ENCODE results near the gene DES.

Gene DES

DNA sequence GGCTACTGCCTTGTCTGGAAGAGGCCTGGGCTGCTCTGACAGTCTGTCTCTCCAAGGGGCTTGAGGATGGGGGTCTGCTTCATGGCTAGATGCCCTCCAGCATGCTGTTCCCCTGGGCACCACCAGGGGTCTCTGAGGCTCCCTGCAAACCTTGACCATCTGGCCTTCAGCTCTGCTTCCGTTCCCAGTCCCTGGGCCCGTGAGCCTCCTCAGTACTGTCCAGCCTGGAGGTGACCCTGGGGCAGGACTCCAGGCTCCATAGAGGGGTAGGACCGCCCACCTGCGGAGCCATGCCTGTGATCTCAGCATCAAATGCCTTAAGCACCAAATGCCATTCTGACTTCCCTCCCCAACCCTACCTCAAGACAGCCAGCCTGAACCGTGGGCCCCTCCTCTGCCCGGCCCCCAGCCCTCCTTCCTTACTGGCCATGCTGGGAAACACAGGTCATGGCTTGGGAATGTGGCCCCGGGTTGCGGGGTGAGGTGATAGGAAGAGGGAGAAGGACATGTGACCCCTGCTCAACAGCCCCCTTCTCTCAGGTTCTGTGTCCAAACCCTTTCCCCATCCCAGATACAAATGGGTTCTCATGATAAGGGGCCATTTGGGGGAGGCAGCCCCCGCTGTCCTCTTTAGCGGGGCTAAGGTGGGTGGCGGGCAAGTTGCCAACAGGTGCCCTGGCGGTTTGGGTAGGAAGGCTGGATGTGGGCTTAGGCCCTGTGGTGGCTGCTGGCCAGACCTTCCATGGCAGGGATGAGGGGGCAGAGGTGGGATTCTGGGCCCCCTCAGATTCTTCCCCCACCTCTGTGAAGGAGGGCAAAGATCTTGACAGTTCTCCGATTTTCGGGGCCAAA, 41.5 kb downstream of the DES start:
- TF ChIP-seq ZNF274 (IDR thresholded peaks at IDR 0.05; ENCODE audit: low read depth, low read length): no peak
- no peak overlapping the region for H3K4me3 ChIP-seq (ENCODE audit: low read length)

DNA sequence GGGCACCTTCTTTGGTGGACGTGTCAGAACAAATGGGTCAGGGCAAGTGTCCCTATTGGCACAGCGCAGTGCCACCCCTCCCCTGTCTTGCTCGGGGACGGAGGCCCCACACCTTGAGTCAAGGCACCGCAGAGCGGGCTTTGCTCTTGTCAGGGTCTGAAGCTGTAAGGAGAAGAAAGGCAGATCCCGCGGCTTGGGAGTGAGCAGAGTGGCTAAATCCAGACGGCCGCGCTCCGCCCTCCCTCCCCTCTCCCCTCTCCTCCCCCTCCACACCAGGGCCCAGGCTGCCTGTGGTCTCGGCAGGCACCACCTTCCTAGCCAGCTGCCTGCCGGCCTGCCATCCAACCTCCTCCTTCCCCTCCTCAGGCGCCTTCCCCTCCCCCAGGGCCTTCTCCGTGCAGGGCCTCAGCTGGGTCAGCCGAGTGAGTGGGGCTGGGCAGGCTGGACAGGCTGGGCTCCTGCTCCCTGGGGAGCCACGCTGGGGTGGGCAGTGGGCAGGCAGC, 42.3 kb downstream of the DES start:
- no peak overlapping the region for H3K4me3 ChIP-seq (ENCODE audit: low read length)

DNA sequence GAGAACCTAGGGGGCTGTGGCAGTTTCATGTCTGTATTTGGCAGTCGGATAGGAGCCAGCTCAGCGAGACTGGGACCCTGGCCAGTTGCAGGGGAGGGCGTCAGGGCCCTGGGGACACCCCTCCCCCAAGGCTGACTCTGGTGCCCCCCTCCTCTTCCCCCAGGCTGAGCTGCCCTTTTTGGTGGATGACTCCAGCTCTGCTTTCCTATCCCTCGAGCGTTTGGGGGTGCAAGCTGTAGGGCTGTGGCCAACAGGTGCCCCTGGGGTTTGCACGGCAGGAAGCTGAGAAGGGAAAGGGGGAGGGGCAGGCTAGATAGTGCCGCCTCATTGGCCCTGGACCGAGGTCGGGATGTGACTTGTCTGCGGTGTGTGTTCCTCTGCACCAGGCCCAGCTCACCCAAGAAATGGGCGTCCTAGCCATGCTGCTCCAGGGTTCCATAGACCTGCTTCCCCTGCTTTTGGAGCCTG, 42.9 kb downstream of the DES start:
- no peak overlapping the region for H3K4me3 ChIP-seq (ENCODE audit: low read length)
- no peak for TF ChIP-seq ZNF274 (IDR thresholded peaks at IDR 0.05; ENCODE audit: low read depth, low read length)

More for the DNA sequence above, 42.3 kb downstream of the DES start:
- TF ChIP-seq ZNF274 (IDR thresholded peaks at IDR 0.05; ENCODE audit: low read depth, low read length): no peak

DNA sequence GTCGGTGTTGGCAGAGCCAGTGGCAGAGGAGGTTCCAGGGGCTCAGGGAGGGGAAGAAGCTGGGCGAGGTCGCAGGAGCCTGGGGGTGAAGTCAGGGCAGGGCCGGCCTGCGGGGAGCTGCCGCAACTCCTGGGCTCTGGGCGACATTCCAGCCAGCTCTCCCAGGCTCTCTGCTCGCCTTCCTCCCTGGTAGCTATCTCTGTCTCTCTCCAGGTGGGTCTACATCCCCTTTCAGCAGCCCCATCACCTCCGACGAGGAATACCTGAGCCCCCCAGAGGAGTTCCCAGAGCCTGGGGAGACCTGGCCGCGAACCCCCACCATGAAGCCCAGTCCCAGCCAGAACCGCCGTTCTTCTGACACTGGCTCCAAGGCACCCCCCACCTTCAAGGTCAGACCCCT, 43.5 kb downstream of the DES start:
- no peak for TF ChIP-seq ZNF274 (IDR thresholded peaks at IDR 0.05; ENCODE audit: low read depth, low read length)
- no peak overlapping the region for H3K4me3 ChIP-seq (ENCODE audit: low read length)

DNA sequence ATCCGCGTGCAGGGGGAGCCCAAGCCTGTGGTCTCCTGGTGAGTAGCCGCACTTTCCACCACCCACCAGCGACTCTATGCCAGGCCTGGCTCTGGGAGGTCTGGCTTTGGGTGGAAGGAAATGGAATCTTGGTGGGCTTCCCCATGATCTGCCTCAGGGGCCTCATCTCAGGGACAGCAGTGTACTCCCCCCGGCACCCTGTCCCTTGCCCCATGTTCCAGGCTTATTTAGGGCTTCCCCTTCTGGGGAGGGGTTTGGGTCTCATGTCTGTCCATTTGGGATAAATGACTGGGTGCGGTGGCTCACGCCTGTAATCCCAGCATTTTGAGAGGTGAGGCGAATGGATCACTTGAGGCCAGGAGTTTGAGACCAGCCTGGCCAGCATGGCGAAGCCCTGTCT, 44.2 kb downstream of the DES start:
- TF ChIP-seq ZNF274 (IDR thresholded peaks at IDR 0.05; ENCODE audit: low read depth, low read length): no peak
- H3K4me3 ChIP-seq (ENCODE audit: low read length): no peak overlapping the region

DNA sequence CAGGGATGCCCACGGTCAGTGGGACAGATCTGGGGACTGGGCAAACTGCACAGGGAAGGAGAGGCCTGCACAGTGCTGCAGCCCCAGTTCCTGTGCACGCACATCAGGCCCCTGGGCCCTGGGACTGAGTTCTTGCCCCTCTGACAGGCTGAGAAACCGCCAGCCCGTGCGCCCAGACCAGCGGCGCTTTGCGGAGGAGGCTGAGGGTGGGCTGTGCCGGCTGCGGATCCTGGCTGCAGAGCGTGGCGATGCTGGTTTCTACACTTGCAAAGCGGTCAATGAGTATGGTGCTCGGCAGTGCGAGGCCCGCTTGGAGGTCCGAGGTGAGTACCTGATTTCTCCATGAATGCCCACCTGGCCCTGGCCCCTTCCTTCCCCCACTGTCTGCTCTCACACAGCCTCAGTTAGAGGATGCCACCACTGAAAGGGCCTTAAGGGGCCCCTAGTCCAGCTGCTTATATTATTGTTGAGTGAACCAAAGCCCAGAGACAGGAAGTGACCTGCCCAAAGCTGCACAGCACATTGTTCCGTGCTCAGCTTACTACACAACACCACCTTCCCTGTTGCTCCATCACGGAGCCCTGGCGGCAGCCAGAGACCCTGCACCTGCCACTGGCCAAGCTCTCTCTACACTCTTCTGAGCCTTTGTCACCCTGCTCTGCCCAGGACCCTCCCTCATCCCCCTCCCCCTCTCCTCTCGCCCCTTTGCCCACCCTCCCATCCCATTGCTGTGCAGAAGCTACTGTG, 46.3 kb downstream of the DES start:
- TF ChIP-seq ZNF274 (IDR thresholded peaks at IDR 0.05; ENCODE audit: low read depth, low read length): no peak
- H3K4me3 ChIP-seq (ENCODE audit: low read length): no peak overlapping the region

DNA sequence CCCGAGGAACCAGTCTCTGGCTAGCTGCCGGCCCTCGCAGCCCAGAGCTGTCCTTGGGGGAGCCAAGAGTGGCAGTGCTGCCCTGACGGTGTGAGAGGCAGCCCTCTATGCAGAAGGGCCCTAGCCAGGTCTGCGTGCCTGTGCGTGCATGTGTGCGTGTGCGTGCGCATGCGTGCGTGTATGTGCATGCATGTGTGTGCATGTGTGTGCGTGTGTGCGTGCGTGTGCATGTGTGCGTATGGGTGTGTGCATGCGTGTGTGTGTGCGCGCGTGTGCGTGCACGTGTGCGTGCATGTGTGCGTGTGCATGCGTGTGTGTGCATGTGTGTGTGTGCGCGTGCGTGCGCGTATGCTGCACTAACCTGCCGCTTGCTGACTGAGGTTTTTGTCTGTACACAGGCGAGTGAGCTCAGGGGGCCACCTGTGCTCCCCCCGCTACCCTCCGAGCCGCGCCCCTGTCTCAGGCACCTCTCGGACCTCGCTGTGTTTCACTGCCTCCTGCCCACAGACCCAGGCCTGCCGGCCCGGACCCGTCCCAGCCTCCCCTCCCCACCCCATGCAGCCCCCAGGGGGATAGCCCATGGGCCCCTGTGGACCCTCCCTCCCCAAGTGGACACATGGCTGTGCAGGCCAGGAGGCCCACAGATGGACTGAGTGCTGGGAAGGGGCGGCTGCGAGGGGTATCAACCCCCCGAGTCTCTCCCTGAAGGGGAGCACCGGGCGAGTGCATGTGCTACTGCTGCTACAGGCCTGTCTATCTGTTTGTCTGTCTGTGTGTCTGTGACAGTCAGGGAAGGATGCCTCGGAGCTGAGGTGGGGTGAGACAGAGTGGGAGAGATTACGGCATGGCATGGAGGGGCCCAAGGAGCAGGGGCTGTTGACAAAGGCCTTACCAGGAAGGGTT, 47.7 kb downstream of the DES start:
- no peak overlapping the region for H3K4me3 ChIP-seq (ENCODE audit: low read length)
- no peak for TF ChIP-seq ZNF274 (IDR thresholded peaks at IDR 0.05; ENCODE audit: low read depth, low read length)

DNA sequence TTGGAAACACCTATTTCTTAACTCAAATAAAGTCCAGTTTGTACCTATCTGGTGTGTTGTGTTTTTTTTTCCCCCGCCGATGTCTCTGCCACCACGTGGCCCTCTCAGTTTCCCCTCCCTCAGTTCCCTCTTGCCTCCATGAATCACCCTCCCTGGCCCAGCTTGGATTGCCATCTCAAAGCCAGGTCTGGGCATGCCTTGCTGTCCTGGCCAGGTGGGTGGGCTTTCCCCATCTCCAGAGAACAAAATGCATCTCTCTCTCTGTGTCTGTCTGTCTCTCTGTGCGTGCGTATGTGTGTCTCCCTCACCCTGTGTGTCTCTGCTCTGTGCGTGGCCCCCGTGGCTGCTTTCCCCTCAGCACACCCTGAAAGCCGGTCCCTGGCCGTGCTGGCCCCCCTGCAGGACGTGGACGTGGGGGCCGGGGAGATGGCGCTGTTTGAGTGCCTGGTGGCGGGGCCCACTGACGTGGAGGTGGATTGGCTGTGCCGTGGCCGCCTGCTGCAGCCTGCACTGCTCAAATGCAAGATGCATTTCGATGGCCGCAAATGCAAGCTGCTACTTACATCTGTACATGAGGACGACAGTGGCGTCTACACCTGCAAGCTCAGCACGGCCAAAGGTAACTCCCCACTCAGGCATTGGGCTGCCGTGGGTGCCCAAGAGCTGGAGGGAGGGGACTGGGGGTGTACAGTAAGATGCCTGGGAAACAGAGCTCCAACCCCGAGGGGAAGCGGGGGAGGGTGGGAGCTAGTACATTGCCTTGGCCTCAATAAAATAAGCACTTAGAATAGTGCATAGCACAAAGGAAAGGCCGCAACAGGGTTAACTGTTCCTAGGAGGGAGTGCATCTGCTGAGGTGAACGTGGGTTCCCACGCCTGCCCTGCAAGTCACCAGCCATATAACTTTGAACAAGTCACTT, 48.9 kb downstream of the DES start:
- no peak for TF ChIP-seq ZNF274 (IDR thresholded peaks at IDR 0.05; ENCODE audit: low read depth, low read length)
- no peak overlapping the region for H3K4me3 ChIP-seq (ENCODE audit: low read length)

DNA sequence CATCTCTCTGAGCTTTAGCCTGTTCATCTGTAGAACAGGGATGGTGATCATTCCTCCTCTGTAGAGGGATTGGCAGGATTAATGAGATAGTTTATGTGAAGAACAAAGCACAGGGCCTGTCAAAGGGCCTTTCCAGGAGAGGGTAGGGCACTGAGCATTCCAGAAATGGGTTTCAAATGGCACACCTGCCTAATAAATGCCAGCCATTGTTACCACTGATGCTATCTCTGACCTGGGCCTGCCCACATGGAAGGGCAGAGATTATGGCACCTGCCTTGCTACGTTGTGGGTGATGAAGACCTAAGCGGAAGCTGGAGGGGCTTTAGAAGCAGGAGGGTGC, 49.5 kb downstream of the DES start:
- H3K4me3 ChIP-seq (ENCODE audit: low read length): no peak overlapping the region
- no peak for TF ChIP-seq ZNF274 (IDR thresholded peaks at IDR 0.05; ENCODE audit: low read depth, low read length)

DNA sequence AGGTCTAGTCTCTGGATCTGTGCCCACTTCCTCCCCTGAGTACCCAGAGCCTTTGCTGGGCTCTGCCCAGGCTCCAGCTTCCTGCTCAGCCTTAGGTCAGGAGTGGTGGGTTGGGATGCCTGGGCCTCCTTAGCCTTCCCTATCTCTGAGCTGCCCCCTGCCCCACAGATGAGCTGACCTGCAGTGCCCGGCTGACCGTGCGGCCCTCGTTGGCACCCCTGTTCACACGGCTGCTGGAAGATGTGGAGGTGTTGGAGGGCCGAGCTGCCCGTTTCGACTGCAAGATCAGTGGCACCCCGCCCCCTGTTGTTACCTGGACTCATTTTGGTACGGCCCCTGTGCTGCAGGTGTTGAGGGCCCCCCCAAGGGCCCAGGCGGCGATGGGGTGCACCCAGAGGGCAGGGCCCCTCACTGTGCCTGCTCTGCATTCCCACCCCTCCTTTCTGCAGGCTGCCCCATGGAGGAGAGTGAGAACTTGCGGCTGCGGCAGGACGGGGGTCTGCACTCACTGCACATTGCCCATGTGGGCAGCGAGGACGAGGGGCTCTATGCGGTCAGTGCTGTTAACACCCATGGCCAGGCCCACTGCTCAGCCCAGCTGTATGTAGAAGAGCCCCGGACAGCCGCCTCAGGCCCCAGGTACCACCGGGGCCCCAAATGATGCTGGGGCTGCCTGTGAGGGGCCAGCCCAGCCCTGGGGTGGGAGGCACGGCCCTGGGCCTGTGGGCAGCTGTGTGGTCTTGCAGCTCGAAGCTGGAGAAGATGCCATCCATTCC, 50.4 kb downstream of the DES start:
- H3K4me3 ChIP-seq (ENCODE audit: low read length): no peak overlapping the region

DNA sequence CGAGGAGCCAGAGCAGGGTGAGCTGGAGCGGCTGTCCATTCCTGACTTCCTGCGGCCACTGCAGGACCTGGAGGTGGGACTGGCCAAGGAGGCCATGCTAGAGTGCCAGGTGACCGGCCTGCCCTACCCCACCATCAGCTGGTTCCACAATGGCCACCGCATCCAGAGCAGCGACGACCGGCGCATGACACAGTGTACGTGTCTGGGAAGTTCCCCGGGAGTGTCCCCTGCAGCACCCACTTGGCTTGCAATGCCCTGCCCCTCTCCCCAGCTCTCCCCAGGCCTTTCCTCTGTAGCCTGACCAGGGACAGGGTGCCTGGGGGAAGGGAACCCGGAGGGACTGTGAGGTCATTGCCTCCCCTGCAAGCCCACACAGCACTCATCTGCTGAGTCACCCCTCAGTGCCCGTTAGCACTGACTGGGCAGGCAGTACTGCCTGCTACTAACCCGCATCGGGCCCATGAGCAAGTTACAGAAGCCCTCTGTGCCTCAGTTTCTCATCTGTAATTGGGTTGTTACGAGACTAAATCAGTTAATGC, 51.1 kb downstream of the DES start:
- no peak overlapping the region for H3K4me3 ChIP-seq (ENCODE audit: low read length)
- TF ChIP-seq ZNF274 (IDR thresholded peaks at IDR 0.05; ENCODE audit: low read depth, low read length): no peak

More for the DNA sequence above, 50.4 kb downstream of the DES start:
- no peak for TF ChIP-seq ZNF274 (IDR thresholded peaks at IDR 0.05; ENCODE audit: low read depth, low read length)

DNA sequence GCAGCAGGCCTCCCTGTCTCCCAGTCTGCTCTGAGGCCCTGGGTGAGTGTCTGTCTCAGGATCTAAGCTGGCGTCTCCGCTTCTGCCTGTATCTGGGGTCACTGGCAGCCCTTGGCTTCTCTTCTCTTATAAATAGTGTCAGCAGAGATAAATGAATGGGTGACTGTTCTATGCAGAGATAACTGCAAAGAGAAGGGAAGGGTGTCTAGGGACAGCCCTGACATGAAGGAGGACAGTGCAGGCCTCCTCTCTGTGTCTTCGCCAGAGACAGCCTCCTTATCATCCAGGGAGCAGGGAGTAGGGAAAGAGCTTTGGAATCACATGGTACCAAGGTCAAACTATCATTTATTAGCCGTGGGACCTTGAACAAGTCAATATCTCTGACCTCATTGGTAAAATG, 52.3 kb downstream of the DES start:
- no peak for TF ChIP-seq ZNF274 (IDR thresholded peaks at IDR 0.05; ENCODE audit: low read depth, low read length)
- no peak overlapping the region for H3K4me3 ChIP-seq (ENCODE audit: low read length)
